HG03558 (cell line): ENCODE results near the gene DMXL1.
"Not testable (repeated sequence)": the region's sequence is repeated elsewhere in the genome, so short reads cannot be mapped to it uniquely, and the experiment has no call there.

Source experiments
- ATAC-seq: cut with Tn5 transposase; IDR thresholded peaks from one replicate; pipeline ENCODE4 v1.9.1; 2021; ENCODE audit warnings: moderate number of reproducible peaks; ENCODE audit not compliant: unreplicated experiment; ENCODE audit errors: extremely low read depth

DMXL1 gene

DNA sequence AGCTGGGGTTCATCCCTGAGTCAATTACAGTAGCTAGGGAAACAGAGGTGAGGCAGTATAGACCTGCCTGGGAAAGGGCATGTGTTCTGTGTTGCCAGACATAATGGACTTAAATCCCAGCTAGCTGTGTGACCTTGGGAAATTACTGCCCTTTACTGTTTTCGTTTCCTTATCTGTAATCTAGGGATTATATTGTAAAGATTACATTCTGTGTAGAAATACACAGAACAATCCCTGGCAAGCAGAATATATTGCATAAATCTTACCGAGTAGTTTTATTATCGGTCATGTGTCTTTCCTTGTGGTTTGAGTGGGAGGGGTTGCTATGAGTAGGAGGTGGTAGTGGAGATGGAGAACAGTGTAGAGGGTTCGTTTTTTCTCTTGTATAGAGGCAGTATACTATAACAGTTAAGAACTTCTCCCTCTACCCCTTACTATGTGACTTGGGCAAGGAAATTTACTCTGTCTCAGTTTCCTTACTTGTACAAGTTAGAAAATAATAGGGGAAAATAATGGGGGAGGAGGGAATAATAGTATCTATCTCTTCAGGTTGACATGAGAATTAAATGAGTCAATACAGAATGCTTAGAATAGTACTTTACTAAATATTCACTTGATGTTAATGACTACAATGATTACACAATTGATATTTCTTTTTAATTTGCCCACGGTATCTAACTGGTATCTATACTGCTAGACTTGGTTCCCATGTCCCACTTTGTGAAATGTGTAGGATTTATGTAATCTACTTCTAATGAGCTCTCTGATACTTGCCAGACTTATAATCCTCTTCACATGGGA, 7.1 kb upstream of the DMXL1 start:
- ATAC-seq: peak; percentile 61

GRCh38 chr5:119067450-119067849, 3.4 kb upstream of the DMXL1 start:
- no peak for ATAC-seq

- ATAC-seq: peak; percentile 28
Measured at GRCh38 chr5:119070578-119070827, 384 bp upstream of the DMXL1 start.

DNA sequence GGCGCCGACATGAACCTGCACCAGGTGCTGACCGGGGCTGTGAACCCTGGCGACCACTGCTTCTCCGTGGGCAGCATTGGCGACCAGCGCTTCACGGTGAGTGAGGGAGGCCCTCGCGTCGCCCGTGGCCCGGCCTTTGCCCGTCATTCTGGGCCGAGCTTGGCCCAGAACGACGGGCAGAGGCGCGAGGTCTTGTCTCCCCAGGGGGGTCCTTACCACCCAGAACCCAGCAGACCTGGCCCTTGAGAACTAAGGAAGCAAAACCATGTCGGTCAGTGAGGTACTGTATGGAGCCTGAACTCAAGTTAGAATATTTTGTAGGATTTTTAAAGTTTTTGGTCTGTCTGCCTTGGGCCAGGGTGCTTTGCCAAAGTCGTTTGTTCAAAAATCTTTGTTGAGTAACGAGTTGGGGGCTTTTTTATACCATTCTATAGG, 691 bp downstream of the DMXL1 start:
- ATAC-seq: no peak

DNA sequence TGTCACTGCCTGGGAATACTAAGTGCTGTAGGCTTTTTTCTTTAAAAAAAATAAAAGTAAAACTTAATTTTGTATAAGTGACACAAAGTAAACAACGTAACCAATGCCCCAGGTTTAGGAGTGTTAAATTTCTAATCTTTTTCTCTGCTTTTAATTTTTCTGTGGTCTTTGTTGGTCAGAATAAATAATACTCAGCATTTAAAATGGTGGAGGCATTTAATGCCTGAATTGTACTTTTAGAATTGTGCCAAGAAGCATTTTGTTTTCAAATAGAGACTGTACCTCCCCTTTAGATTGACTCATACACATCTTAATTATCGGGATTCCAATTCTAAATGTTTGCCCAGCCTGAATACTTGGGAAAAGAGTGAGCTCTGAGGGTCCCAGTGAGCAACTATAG, 1.6 kb downstream of the DMXL1 start:
- ATAC-seq: no peak

DNA sequence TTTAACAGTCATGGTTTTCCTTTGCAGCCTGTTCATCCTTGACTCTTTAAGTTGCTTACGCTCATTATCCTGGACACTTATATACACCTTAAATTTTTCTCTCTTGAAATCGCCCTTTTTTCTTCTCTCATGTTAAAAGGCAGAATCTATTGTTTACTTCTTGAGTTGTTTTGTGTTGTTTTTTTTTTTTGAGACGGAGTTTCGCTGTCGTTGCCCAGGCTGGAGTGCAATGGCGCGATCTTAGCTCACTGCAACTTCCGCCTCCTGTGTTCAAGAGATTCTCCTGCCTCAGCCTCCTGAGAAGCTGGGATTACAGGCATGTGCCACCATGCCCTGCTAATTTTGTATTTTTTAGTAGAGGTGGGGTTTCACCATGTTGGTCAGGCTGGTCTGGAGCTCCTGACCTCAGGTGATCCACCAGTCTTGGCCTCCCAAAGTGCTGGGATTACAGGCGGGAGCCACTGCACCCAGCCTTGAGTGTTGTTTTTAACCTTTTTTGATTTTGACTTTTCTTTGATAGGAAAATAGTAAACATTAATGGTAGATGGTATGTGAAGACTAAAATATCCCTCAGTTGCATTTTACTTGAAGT, 3.0 kb downstream of the DMXL1 start:
- not testable (repeated sequence) for ATAC-seq

GRCh38 chr5:119074419-119074818, 3.5 kb downstream of the DMXL1 start:
- peak; percentile 18 for ATAC-seq

- not testable (repeated sequence) for ATAC-seq
Measured at GRCh38 chr5:119075269-119075668, 4.4 kb downstream of the DMXL1 start.

DNA sequence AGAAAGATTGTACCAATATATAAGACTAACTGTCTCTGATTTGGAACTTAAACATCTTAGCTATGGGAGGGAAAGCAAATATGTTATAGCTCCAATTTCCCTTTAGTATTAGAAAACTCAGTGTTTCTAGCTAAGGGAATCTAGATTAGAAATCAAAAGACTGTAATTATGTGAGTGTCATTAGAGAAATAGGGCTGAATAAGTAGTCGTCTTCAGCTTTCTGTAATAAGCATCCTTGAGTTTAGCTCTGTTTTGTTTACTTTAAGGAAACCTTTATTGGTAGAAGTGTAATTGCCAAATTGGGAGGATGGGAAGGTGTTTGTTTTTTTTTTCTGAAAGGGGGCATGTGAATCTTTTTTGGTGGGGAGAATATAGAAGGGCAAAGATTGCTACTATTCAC, 5.2 kb downstream of the DMXL1 start:
- ATAC-seq: no peak

GRCh38 chr5:119077444-119077843, 6.6 kb downstream of the DMXL1 start:
- ATAC-seq: no peak

GRCh38 chr5:119078071-119078846, 7.4 kb downstream of the DMXL1 start:
- no peak for ATAC-seq

DNA sequence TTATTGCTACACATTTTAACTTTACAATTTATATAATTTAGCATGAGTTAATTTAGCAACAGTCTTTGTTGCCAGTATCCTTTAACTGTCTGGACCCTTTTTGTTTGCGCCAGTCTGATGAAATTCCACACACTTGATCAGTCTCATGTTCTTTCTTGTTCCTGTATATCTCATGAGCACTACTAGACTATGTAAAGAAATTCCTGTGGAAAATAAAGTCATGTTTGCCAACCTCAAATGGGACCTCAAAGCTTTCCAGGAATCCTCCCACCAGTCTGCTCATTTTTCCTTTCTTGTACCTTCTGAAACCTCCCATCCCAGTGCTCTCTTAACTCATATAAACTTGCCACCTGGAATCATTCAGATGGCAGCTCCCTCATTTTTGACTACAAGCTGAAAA, 8.0 kb downstream of the DMXL1 start:
- no peak for ATAC-seq

DNA sequence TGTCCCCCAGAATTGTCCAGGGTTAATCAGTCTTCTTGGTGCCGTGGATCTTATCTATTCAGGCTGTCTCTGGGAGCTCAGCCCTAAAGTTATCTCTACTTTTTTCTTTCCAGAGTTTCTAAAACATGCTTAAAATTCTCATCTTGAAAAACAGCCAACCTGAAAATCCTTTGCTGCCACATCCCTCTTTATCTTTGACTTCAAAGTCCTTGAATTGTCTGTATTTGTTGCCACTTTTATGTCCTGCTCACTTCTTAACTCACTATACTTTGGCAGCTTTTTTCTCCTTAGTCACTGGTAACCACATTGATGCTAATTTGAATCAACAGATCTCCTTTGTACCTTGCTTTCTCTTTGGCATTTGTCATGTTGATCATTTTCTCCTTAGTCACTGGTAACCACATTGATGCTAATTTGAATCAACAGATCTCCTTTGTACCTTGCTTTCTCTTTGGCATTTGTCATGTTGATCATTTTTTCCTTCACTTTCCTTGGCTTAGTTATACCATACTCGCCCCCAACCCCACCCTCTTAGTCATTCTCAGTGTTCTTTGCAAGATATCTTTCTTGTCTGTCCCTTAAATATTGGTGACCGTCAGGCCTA, 8.5 kb downstream of the DMXL1 start:
- ATAC-seq: peak; percentile 39

- ATAC-seq: no peak
Measured at GRCh38 chr5:119080936-119081335, 10.0 kb downstream of the DMXL1 start.

- no peak for ATAC-seq
Measured at GRCh38 chr5:119082691-119083090, 11.8 kb downstream of the DMXL1 start.

- ATAC-seq: no peak
Measured at GRCh38 chr5:119083679-119084078, 12.8 kb downstream of the DMXL1 start.

DNA sequence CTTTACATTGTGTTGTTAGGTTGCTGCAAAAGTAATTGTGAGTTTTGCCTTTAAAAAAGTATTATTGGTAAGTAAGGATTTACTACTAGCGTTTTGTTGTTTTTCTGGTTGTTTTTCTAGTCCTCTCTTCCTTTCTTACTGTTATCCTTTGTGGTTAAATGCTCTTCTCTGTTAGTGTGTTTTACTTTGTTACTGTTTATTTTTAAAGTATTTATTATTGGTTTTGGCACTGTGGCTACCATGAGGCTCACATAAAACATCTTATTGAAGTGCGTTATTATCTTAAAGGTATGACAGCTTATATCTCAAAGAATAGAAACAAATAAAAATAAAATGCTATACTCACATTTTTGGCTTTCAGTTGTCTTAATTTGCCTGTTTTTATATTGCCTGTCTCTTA, 17.6 kb downstream of the DMXL1 start:
- ATAC-seq: no peak

DNA sequence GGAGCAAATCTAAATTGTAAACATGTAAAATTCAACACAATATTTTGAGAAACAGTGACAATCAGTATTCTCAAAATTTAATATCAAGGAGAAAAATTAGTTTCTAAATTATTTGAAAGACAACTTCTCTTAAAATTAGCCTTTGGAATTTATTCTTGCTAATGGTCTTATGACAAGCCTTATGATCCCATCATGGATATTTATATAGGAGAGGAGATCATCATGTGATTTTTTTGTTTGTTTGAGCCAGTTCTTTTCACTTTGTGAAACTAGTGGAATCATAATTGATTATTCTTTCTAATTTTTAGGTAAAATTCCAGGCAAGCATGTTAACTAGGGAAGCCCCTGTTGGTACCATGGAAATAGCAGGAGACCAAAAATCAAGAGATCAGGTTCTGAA, 24.7 kb downstream of the DMXL1 start:
- no peak for ATAC-seq

DNA sequence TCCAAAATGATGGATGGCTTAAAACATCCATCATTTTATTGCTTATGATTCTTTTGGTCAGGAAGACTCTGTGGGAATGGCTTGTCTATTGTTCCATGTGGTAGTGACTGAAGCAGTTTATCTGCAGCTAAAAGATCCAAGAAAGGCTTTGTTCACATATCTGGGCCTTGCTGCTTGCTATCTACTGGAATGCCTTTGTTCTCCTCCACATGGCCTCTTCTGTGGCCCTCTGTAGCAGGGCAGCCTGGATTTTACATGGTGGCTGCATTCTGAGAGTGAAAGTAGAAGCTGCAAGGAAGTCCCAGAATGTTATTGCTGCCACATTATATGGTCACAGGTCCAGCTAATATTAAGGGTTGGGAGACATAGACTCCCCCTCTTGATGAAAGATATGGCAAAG, 35.1 kb downstream of the DMXL1 start:
- ATAC-seq: no peak

DNA sequence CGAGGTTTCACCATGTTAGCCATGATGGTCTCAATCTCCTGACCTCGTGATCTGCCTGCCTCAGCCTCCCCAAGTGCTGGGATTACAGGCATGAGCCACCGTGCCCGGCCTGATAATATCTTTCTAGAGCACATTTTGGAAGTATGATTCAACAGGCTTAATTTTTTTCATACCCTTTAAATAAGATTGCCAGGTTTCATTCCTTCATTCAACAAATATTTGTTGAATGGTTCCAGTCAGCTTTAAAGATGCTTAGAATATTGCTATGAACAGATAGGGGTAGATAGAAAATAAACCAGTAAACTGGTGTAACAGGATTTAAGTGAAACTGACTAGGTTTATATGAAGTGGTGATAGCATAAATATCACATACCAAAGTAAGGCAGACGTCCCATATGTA, 41.3 kb downstream of the DMXL1 start:
- ATAC-seq: no peak

DNA sequence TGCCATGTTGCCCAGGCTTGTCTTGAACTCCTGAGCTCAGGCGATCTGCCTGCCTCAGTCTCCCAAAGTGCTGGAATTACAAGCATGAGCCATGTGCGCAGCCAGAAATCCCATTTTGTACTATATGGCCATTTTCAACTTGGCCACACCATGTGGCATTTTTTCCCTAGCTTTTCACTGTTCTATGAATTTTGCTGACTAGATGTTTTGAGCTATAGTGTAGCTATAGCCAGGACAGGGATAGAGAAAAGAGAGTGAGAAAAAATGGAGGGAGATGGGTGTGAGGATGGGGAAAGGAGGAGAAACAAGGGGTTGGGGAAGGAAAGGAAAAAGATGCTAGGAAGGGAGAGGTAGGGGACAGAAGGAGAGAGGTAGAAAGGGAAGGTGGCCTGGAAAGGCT, 46.4 kb downstream of the DMXL1 start:
- ATAC-seq: no peak
